Spleen (tissue), 11 donors: ENCODE data around the gene UBAP1. TPM values are rescaled to one million over a fixed set of nuclear protein-coding genes. Genes with fewer than 3 reads are reported as not detected.

ENCODE experiments used
- DNase-seq: peaks from one replicate; pipeline ENCODE4 v3.0.0-alpha.2; 2020
- H3K27ac ChIP-seq, 8 donors: fragments of 200-600 bp; sonication (generic) in 7 of 8; 1 replicate in 4 of 8; 2 replicates in 4 of 8; pipeline versions ENCODE4 v1.5.0 to v1.8.0; 2016 to 2021; ENCODE audit warnings: inconsistent platforms in 4 of 8, mild to moderate bottlenecking in 4 of 8, moderate library complexity in 1 of 8
- H3K27me3 ChIP-seq, 7 donors: fragments of 200-600 bp; sonication (generic) in 6 of 7; replicated peaks in 1 of 7; 1 replicate in 4 of 7; 2 replicates in 3 of 7; pipeline versions ENCODE4 v1.5.0 to v1.8.0; 2016 to 2021; ENCODE audit warnings: inconsistent platforms in 3 of 7, mild to moderate bottlenecking in 1 of 7
- H3K36me3 ChIP-seq, 6 donors: fragments of 200-600 bp; sonication (generic) in 5 of 6; 1 replicate in 4 of 6; 2 replicates in 2 of 6; pipeline versions ENCODE4 v1.5.0 to v1.8.0; 2016 to 2021; ENCODE audit warnings: inconsistent platforms in 2 of 6
- H3K4me1 ChIP-seq, 6 donors: fragments of 200-600 bp; sonication (generic) in 5 of 6; 1 replicate in 3 of 6; 2 replicates in 3 of 6; pipeline versions ENCODE4 v1.5.0 to v1.8.0; 2016 to 2021; ENCODE audit warnings: inconsistent platforms in 3 of 6
- H3K4me3 ChIP-seq, 8 donors: fragments of 200-600 bp; sonication (generic) in 7 of 8; 1 replicate in 4 of 8; 2 replicates in 4 of 8; pipeline versions ENCODE4 v1.5.0 to v1.8.0; 2016 to 2021; ENCODE audit warnings: inconsistent platforms in 4 of 8, mild to moderate bottlenecking in 4 of 8, moderate library complexity in 2 of 8
- H3K9me3 ChIP-seq, 8 donors: fragments of 200-600 bp; sonication (generic) in 7 of 8; 1 replicate in 4 of 8; 2 replicates in 4 of 8; pipeline versions ENCODE4 v1.5.0 to v1.8.0; 2016 to 2021; ENCODE audit warnings: inconsistent platforms in 4 of 8
- CTCF ChIP-seq, 11 experiments: fragments of 200-600 bp in 7 of 11; fragments of 450-650 bp in 4 of 11; sonication (generic) in 4 of 11; IDR thresholded peaks in 8 of 11; conservative IDR thresholded peaks in 3 of 11; 1 replicate in 7 of 11; 2 replicates in 4 of 11; pipeline versions ENCODE4 v1.4.0 to v1.8.0; 2016 to 2021; ENCODE audit warnings: antibody characterized with exemption in 11 of 11, inconsistent platforms in 4 of 11, mild to moderate bottlenecking in 1 of 11
- POLR2A ChIP-seq, 3 donors: fragments of 450-650 bp; IDR thresholded peaks; one replicate each; pipeline ENCODE4 v1.5.1; 2017; ENCODE audit warnings: antibody characterized with exemption in 3 of 3, mild to moderate bottlenecking in 1 of 3
- POLR2AphosphoS5 ChIP-seq, 3 donors: sonication (generic); formaldehyde crosslinking; IDR thresholded peaks; one replicate each; pipeline ENCODE4 v1.5.1; 2017; ENCODE audit warnings: antibody characterized with exemption in 3 of 3
- WGBS, 5 donors: extraction: QIAGEN DNeasy Blood & Tissue Kit in 3 of 5; methylation state at CpG; one replicate each; pipeline versions ENCODE4 v1.1.5 to v1.1.7; 2013 to 2018; 5-methylcytosine and 5-hydroxymethylcytosine counted together
- intact Hi-C: fragments of 100-400 bp; cut with DNase I; formaldehyde crosslinking; loops from one replicate; pipeline ENCODE4 v1.15.0; 2023; ENCODE audit warnings: low total_unique reads
- polyA plus RNA-seq, 3 donors: library from polyadenylated mRNA; stranded (reverse); fragments of 200-250 nt; gene quantifications; one replicate each; pipeline ENCODE4 v1.2.1, GENCODE V29; 2013
- total RNA-seq, 7 donors: library from RNA; depleted of rRNA in 3 of 7; stranded (reverse); fragments of >200 nt in 3 of 7; fragmentation: NEBNext Ultra II Directional in 4 of 7; extraction: Animal tissue kit (Norgen Biotek cat#: 25700) in 4 of 7; gene quantifications; one replicate each; pipeline versions ENCODE4 v1.1.0 to v1.2.1, GENCODE V29; 2016 to 2021
- donor health status: healthy with polysubstance abuse.
- donor health status: DM: no; HTN: no; CAD: no; lungs with moderate emphysema.
- donor health status: DM: no; HTN: no; CAD: no.
- donor health status: Bipolar disorder and iron deficiency.
- donor health status: healthy.
- donor health status: DM: no; HTN: no; CAD: no.
- donor health status: DM: yes; HTN: yes; CAD: no.

Gene UBAP1
- total and polyA plus RNA-seq, 10 donors = 17.3 to 56.0 (median 41.2) TPM

GRCh38 chr9:34259315-34259714 is 80.5 kb downstream of the UBAP1 start:
- H3K4me1 ChIP-seq = peaks cover 0 to 7% (median 0%) of the 10 kb centered on the region in 6 donors
- DNase-seq = no peak
- no peak overlapping the region for H3K27ac ChIP-seq
- H3K36me3 ChIP-seq = peaks cover 0 to 49% (median under 1%) of the 10 kb centered on the region in 6 donors
- H3K9me3 ChIP-seq = no peaks in the 10 kb centered on the region
- TF ChIP-seq POLR2AphosphoS5 (IDR thresholded peaks at IDR 0.05) (no peak), CTCF (IDR thresholded peaks at IDR 0.05 in 8 of 11, conservative IDR thresholded peaks at IDR 0.05 in 3 of 11) (no peak)
- intact Hi-C loops = loop anchor here (10.0 kb wide), 1 partner anchor 125 kb away; no protein-coding TSS in a partner anchor
- H3K4me3 ChIP-seq = no peak overlapping the region
- 91 to 98% (median 98%) methylated on average over 10 of the region's 10 CpGs for WGBS, 5 donors
- H3K27me3 ChIP-seq = no peaks in the 10 kb centered on the region

- intact Hi-C loops = no loop called here
- Histone ChIP-seq H3K4me1 (no peaks in the 10 kb centered on the region), H3K27ac (no peak overlapping the region), H3K36me3 (peaks cover 0 to 13% (median 0%) of the 10 kb centered on the region in 6 donors), H3K27me3 (no peaks in the 10 kb centered on the region), H3K4me3 (no peak overlapping the region), H3K9me3 (no peaks in the 10 kb centered on the region)
- 74 to 84% (median 82%) methylated on average over 3 of the region's 3 CpGs for WGBS, 5 donors
- no peak for TF ChIP-seq POLR2A (IDR thresholded peaks at IDR 0.05)
- TF ChIP-seq POLR2AphosphoS5 (IDR thresholded peaks at IDR 0.05) = no peak
- TF ChIP-seq CTCF (IDR thresholded peaks at IDR 0.05 in 8 of 11, conservative IDR thresholded peaks at IDR 0.05 in 3 of 11) = no peak
- no peak for DNase-seq
These were observed 84.1 kb downstream of the UBAP1 start for GRCh38 chr9:34262971-34263370.

DNA sequence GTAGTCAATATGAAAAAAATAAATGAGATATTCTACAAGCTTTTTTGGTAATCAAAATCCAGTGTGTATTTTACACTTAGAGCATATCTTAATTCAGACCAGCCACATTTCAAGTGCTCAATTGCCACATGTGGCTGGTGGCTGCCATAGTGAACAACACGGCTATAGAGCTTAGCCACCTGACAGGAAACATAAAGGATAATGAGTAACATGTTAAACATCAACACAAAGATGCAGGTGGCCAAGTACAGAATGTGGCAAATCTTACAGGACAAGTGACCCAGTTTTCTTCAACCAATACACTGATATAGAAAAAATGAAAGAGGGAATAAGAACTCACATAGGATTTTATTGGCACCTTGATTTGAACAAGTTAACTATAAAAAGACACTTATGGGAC is 88.8 kb downstream of the UBAP1 start:
- no peak for DNase-seq
- Histone ChIP-seq H3K9me3 (no peaks in the 10 kb centered on the region), H3K36me3 (no peaks in the 10 kb centered on the region), H3K4me3 (no peak overlapping the region), H3K27ac (no peak overlapping the region), H3K4me1 (no peaks in the 10 kb centered on the region), H3K27me3 (no peaks in the 10 kb centered on the region)
- no peak for TF ChIP-seq CTCF (IDR thresholded peaks at IDR 0.05 in 8 of 11, conservative IDR thresholded peaks at IDR 0.05 in 3 of 11)
- TF ChIP-seq POLR2A (IDR thresholded peaks at IDR 0.05) = no peak
- no peak for TF ChIP-seq POLR2AphosphoS5 (IDR thresholded peaks at IDR 0.05)
- WGBS, 5 donors = 58 to 81% (median 61%) methylated on average over 1 of the region's 1 CpG
- intact Hi-C loops = no loop called here

- 95 to 98% (median 96%) methylated on average over 5 of the region's 5 CpGs for WGBS, 5 donors
These were observed 92.6 kb downstream of the UBAP1 start for GRCh38 chr9:34271265-34272006.

More at GRCh38 chr9:34271265-34272006, 92.6 kb downstream of the UBAP1 start:
- Histone ChIP-seq H3K27ac (no peak overlapping the region), H3K36me3 (no peaks in the 10 kb centered on the region), H3K4me1 (no peaks in the 10 kb centered on the region), H3K27me3 (no peaks in the 10 kb centered on the region), H3K4me3 (no peak overlapping the region), H3K9me3 (no peaks in the 10 kb centered on the region)
- no peak for TF ChIP-seq POLR2AphosphoS5 (IDR thresholded peaks at IDR 0.05)
- no peak for TF ChIP-seq POLR2A (IDR thresholded peaks at IDR 0.05)
- no peak for TF ChIP-seq CTCF (IDR thresholded peaks at IDR 0.05 in 8 of 11, conservative IDR thresholded peaks at IDR 0.05 in 3 of 11)
- no peak for DNase-seq
- intact Hi-C loops = no loop called here
